HepG2 (cell line): ENCODE data around the gene FUZ. TPM values are rescaled to one million over a fixed set of nuclear protein-coding genes. Genes with fewer than 3 reads are reported as not detected.

Experiments
- ATAC-seq: fragments of 200-7000 bp; cut with Tn5 transposase; 3 replicates; pipeline ENCODE4 v1.9.1; 2020; ENCODE audit warnings: mild to moderate bottlenecking, moderate library complexity
- BruUV-seq: library from RNA; stranded (reverse); fragments of 400-500 nt; replicated peaks from 2 replicates; lab custom pipeline; 2021; lab: Mats Ljungman, UMichigan
- CTCF ChIA-PET: fragments of 300-600 bp; formaldehyde crosslinking; extraction: SDS; loops from one replicate; lab custom pipeline; 2021; ENCODE audit warnings: low total read pairs, inconsistent platforms, low intra/inter-chr PET ratio; lab: Yijun Ruan, JAX
- POLR2A ChIA-PET: fragments of 350-600 bp; sonication (Branson Sonifier 250); formaldehyde crosslinking; loops from one replicate; lab custom pipeline; 2020; ENCODE audit warnings: antibody characterized with exemption, inconsistent platforms; lab: Yijun Ruan, JAX
- DNase-seq: peaks from one replicate; pipeline ENCODE4 v3.0.0-alpha.2; 2015; ENCODE audit warnings: low spot score
- FAIRE-seq: peaks from 3 replicates; lab custom pipeline; 2011; peaks lifted over from hg19 to GRCh38; lab: Jason Lieb, UNC
- H2AFZ ChIP-seq: one replicate; pipeline ENCODE4 v1.6.1; 2011; ENCODE audit warnings: low read length, inconsistent platforms
- H3K27ac ChIP-seq: fragments of 300-600 bp; 3 replicates; pipeline ENCODE4 v1.8.0; 2011; ENCODE audit warnings: mixed run types, mild to moderate bottlenecking, mixed read lengths, low read length, inconsistent platforms; ENCODE audit not compliant: insufficient read depth; ENCODE audit errors: extremely low read length
- H3K27me3 ChIP-seq, 2 experiments: fragments of 200-600 bp in 1 of 2; 2 replicates in 1 of 2; 3 replicates in 1 of 2; pipeline versions ENCODE4 v1.6.0 to v1.8.0; 2011; ENCODE audit warnings: low read length in 2 of 2, mild to moderate bottlenecking in 2 of 2, moderate library complexity in 2 of 2, inconsistent platforms in 1 of 2; ENCODE audit not compliant: insufficient read depth in 2 of 2, control insufficient read depth in 1 of 2
- H3K36me3 ChIP-seq, 2 experiments: fragments of 200-600 bp in 1 of 2; replicated peaks in 1 of 2; 2 replicates in 1 of 2; 3 replicates in 1 of 2; pipeline versions ENCODE4 v1.5.1 to v1.8.0; 2011; ENCODE audit warnings: low read length in 2 of 2, inconsistent platforms in 1 of 2; ENCODE audit not compliant: insufficient read depth in 2 of 2, control insufficient read depth in 1 of 2
- H3K4me1 ChIP-seq: 2 replicates; pipeline ENCODE4 v1.5.1; 2012; ENCODE audit warnings: low read length, inconsistent platforms; ENCODE audit not compliant: insufficient read depth
- H3K4me2 ChIP-seq: 2 replicates; pipeline ENCODE4 v1.6.0; 2011; ENCODE audit warnings: low read depth, low read length, inconsistent platforms
- H3K4me3 ChIP-seq, 3 experiments: fragments of 200-600 bp in 1 of 3; sonication (generic), shearing (Covaris generic) in 1 of 3; replicated peaks in 1 of 3; 2 replicates each; pipeline ENCODE4 v1.5.1; 2011 to 2016; ENCODE audit warnings: low read length in 3 of 3, inconsistent platforms in 2 of 3, low read depth in 2 of 3, mild to moderate bottlenecking in 2 of 3, control low read depth in 1 of 3, mixed read lengths in 1 of 3; ENCODE audit not compliant: insufficient read depth in 1 of 3
- H3K79me2 ChIP-seq: one replicate; pipeline ENCODE4 v1.6.1; 2011; ENCODE audit warnings: low read length, inconsistent platforms; ENCODE audit not compliant: insufficient read depth
- H3K9ac ChIP-seq: 2 replicates; pipeline ENCODE4 v1.6.0; 2011; ENCODE audit warnings: mild to moderate bottlenecking, low read depth, low read length, inconsistent platforms; ENCODE audit not compliant: insufficient read depth
- H3K9me3 ChIP-seq: 2 replicates; pipeline ENCODE4 v1.5.1; 2012; ENCODE audit warnings: mild to moderate bottlenecking, low read length
- H4K20me1 ChIP-seq: 2 replicates; pipeline ENCODE4 v1.6.0; 2011; ENCODE audit warnings: inconsistent platforms, mild to moderate bottlenecking, low read length, moderate library complexity; ENCODE audit not compliant: insufficient read depth
- MLX ChIP-seq: IDR thresholded peaks from 2 replicates; pipeline ENCODE4 v1.6.1; 2016
- ZNF275 ChIP-seq: sonication (generic); formaldehyde crosslinking; IDR thresholded peaks from 2 replicates; pipeline ENCODE4 v1.8.0; 2022; ENCODE audit warnings: missing genetic modification reagents, mild to moderate bottlenecking, inconsistent platforms, borderline replicate concordance
- ZNF407 ChIP-seq: sonication (generic); formaldehyde crosslinking; IDR thresholded peaks from one replicate; pipeline ENCODE4 v1.5.1; 2020; ENCODE audit warnings: mild to moderate bottlenecking, missing genetic modification reagents; ENCODE audit errors: not compliant biosample characterization
- WGBS: methylation state at CpG from one replicate; pipeline ENCODE4 v1.1.6; 2017; ENCODE audit warnings: low lambda C conversion rate; 5-methylcytosine and 5-hydroxymethylcytosine counted together
- in situ Hi-C: cut with HindIII; loops from 2 replicates; pipeline ENCODE4 v1.10.0; 2017; ENCODE audit warnings: low pct_unique_long_range_greater_than_20kb; ENCODE audit not compliant: extremely low pct_ligation_motif_present
- intact Hi-C: fragments of 100-400 bp; cut with micrococcal nuclease; formaldehyde crosslinking; loops from one replicate; pipeline ENCODE4 v1.10.0; 2022; ENCODE audit not compliant: unreplicated experiment
- polyA plus RNA-seq, 8 experiments: library from polyadenylated mRNA; depleted of rRNA in 3 of 8; stranded (reverse) in 7 of 8; unstranded in 1 of 8; fragments of >200 nt; fragmentation: Illumina TruSeq in 4 of 8; extraction: Trizol in 4 of 8; gene quantifications; 2 replicates each; pipeline versions ENCODE4 v1.2.1 to v1.2.3, GENCODE V29; 2011 to 2016; ENCODE audit warnings: low read depth in 4 of 8, missing spikeins in 1 of 8, mixed read lengths in 1 of 8; ENCODE audit not compliant: insufficient read depth in 1 of 8
- total RNA-seq, 5 experiments: library from RNA; depleted of rRNA; stranded (reverse); fragments of >200 nt; fragmentation: Illumina TruSeq; extraction: Trizol; gene quantifications; 2 replicates each; pipeline ENCODE4 v1.2.3, GENCODE V29; 2016; ENCODE audit warnings: low read depth in 1 of 5

The FUZ gene
- total and polyA plus RNA-seq, 2 of the 13 experiments (the other 11 are each of a cell fraction or from before 2014, with no cell fraction given), result 0.08 TPM; not detected in 1

GRCh38 chr19:49832556-49832955 is 19.5 kb upstream of the FUZ start:
- 95% methylated on average over 6 of the region's 9 CpGs for WGBS
- TF ChIP-seq ZNF407 (CRISPR knock-in tag) (no peak), ZNF275 (no peak), MLX (CRISPR knock-in tag) (no peak)

More at GRCh38 chr19:49832556-49832955, 19.5 kb upstream of the FUZ start:
- TSS peak; percentile 43 for BruUV-seq
- Histone ChIP-seq H2AFZ (no peak overlapping the region), H3K4me3 (no peak overlapping the region), H3K9me3 (no peaks in the 10 kb centered on the region), H3K79me2 (no peaks in the 10 kb centered on the region), H3K9ac (no peak overlapping the region), H3K27me3 (no peaks in the 10 kb centered on the region), H3K4me2 (no peak overlapping the region), H3K4me1 (no peaks in the 10 kb centered on the region), H3K36me3 (peaks cover 31 to 59% of the 10 kb centered on the region in 2 experiments), H4K20me1 (no peaks in the 10 kb centered on the region), H3K27ac (no peak overlapping the region)
- no peak for ATAC-seq
- no peak for DNase-seq
- CTCF ChIA-PET, result no interaction called here
- POLR2A ChIA-PET, result no interaction called here
- intact Hi-C loops, result no loop called here
- in situ Hi-C loops, result no loop called here
- no peak for FAIRE-seq
